B cell (primary cell): ENCODE measurements around the gene HOXB13. TPM values are rescaled to one million over a fixed set of nuclear protein-coding genes. Genes with fewer than 3 reads are reported as not detected.

ENCODE experiments used
- ATAC-seq: fragments of 200-7000 bp; cut with Tn5 transposase; one replicate; pipeline ENCODE4 v1.10.0; 2021; ENCODE audit warnings: low read depth, mild to moderate bottlenecking, moderate number of reproducible peaks, moderate library complexity
- CTCF ChIA-PET: fragments of 350-600 bp; sonication (Branson Sonifier 250); formaldehyde crosslinking; loops from one replicate; lab custom pipeline; 2021; ENCODE audit warnings: antibody characterized with exemption, inconsistent platforms; lab: Charles Lee
- POLR2A ChIA-PET: fragments of 350-600 bp; sonication (Branson Sonifier 250); formaldehyde crosslinking; loops from one replicate; lab custom pipeline; 2021; ENCODE audit warnings: antibody characterized with exemption; lab: Charles Lee
- DNase-seq: peaks from one replicate; pipeline ENCODE4 v3.0.0; 2013
- H2AFZ ChIP-seq: 2 replicates; pipeline ENCODE4 v1.6.1; 2012; ENCODE audit warnings: mild to moderate bottlenecking, low read depth, low read length; ENCODE audit not compliant: insufficient read depth, poor library complexity, severe bottlenecking
- H3K27ac ChIP-seq, 2 donors: 1 replicate in 1 of 2; 2 replicates in 1 of 2; pipeline ENCODE4 v1.5.1; 2012 to 2013; ENCODE audit warnings: low read length in 2 of 2, mild to moderate bottlenecking in 2 of 2, moderate library complexity in 1 of 2
- H3K27me3 ChIP-seq, 4 experiments: fragments of 200-600 bp in 1 of 4; sonication (generic) in 1 of 4; replicated peaks in 1 of 4; 1 replicate in 2 of 4; 2 replicates in 2 of 4; pipeline versions ENCODE4 v1.6.1 to v1.7.0; 2013 to 2016; ENCODE audit warnings: low read length in 3 of 4, mild to moderate bottlenecking in 2 of 4, mixed read lengths in 1 of 4, moderate library complexity in 1 of 4; ENCODE audit not compliant: insufficient read depth in 4 of 4, control insufficient read depth in 3 of 4; ENCODE audit errors: control extremely low read depth in 1 of 4
- H3K36me3 ChIP-seq, 2 experiments: replicated peaks in 1 of 2; 1 replicate in 1 of 2; 2 replicates in 1 of 2; pipeline versions ENCODE4 v1.6.1 to v1.7.1; 2013; ENCODE audit warnings: low read length in 1 of 2; ENCODE audit not compliant: insufficient read depth in 2 of 2, control insufficient read depth in 1 of 2; ENCODE audit errors: control extremely low read depth in 1 of 2, extremely low read depth in 1 of 2
- H3K4me1 ChIP-seq, 2 donors: fragments of 200-600 bp in 1 of 2; sonication (generic) in 1 of 2; 1 replicate in 1 of 2; 2 replicates in 1 of 2; pipeline versions ENCODE4 v1.5.1 to v1.6.1; 2013 to 2017; ENCODE audit warnings: low read length in 2 of 2; ENCODE audit not compliant: control insufficient read depth in 2 of 2, insufficient read depth in 2 of 2
- H3K4me2 ChIP-seq: replicated peaks from 2 replicates; pipeline ENCODE3; 2012; ENCODE audit warnings: mild to moderate bottlenecking, low read depth, low read length; ENCODE audit not compliant: poor library complexity, severe bottlenecking
- H3K4me3 ChIP-seq, 5 experiments: fragments of 200-600 bp in 1 of 5; sonication (generic) in 1 of 5; 1 replicate in 3 of 5; 2 replicates in 2 of 5; pipeline versions ENCODE4 v1.5.1 to v1.7.0; 2011 to 2016; ENCODE audit warnings: low read length in 4 of 5, mild to moderate bottlenecking in 4 of 5, low read depth in 2 of 5, control low read depth in 1 of 5, moderate library complexity in 1 of 5; ENCODE audit not compliant: insufficient read depth in 1 of 5; ENCODE audit errors: control extremely low read depth in 1 of 5, extremely low read depth in 1 of 5
- H3K79me2 ChIP-seq: fragments of 200-600 bp; sonication (generic); one replicate; pipeline ENCODE4 v1.6.0; 2016; ENCODE audit warnings: low read length; ENCODE audit not compliant: control insufficient read depth, insufficient read depth
- H3K9ac ChIP-seq: fragments of 200-600 bp; sonication (generic); 2 replicates; pipeline ENCODE4 v1.6.1; 2017; ENCODE audit warnings: mild to moderate bottlenecking, low read length, moderate library complexity
- H3K9me3 ChIP-seq, 3 donors: one replicate each; pipeline versions ENCODE4 v1.6.1 to v1.7.1; 2013; ENCODE audit warnings: low read length in 2 of 3; ENCODE audit not compliant: control insufficient read depth in 2 of 3, insufficient read depth in 1 of 3; ENCODE audit errors: control extremely low read depth in 1 of 3
- H4K20me1 ChIP-seq: 2 replicates; pipeline ENCODE4 v1.6.0; 2012; ENCODE audit warnings: mild to moderate bottlenecking, low read length; ENCODE audit not compliant: insufficient read depth, control insufficient read depth, poor library complexity, severe bottlenecking
- H3K27ac Mint-ChIP-seq: one replicate; pipeline ENCODE4 v1.8.0; 2021; ENCODE audit warnings: mixed read lengths
- H3K27me3 Mint-ChIP-seq: one replicate; pipeline ENCODE4 v1.8.0; 2021; ENCODE audit warnings: mixed read lengths
- H3K4me1 Mint-ChIP-seq: one replicate; pipeline ENCODE4 v1.8.0; 2021; ENCODE audit warnings: mixed read lengths
- H3K4me3 Mint-ChIP-seq: one replicate; pipeline ENCODE4 v1.8.0; 2021; ENCODE audit warnings: mixed read lengths
- H3K9me3 Mint-ChIP-seq: one replicate; pipeline ENCODE4 v1.8.0; 2022; ENCODE audit warnings: mixed read lengths; ENCODE audit not compliant: insufficient read depth
- CTCF ChIP-seq: fragments of 200-600 bp; IDR thresholded peaks from one replicate; pipeline ENCODE4 v1.8.0; 2022; ENCODE audit warnings: antibody characterized with exemption, mild to moderate bottlenecking
- EZH2 ChIP-seq: IDR thresholded peaks from 2 replicates; pipeline ENCODE4 v1.6.1; 2012; ENCODE audit warnings: borderline replicate concordance, low read depth, mild to moderate bottlenecking, moderate library complexity, low read length; ENCODE audit not compliant: insufficient read depth, poor library complexity, severe bottlenecking
- WGBS: methylation state at CpG from one replicate; pipeline ENCODE4 v1.1.5; 2013; ENCODE audit warnings: missing lambda C conversion rate; ENCODE audit not compliant: insufficient coverage; 5-methylcytosine and 5-hydroxymethylcytosine counted together
- intact Hi-C: fragments of 100-400 bp; cut with micrococcal nuclease; formaldehyde crosslinking; loops from one replicate; pipeline ENCODE4 v1.10.0; 2022
- polyA plus RNA-seq: library from polyadenylated mRNA; depleted of rRNA; stranded (reverse); fragments of >200 nt; gene quantifications from 2 replicates; pipeline ENCODE4 v1.2.3, GENCODE V29; 2012
- total RNA-seq, 2 donors: library from RNA; stranded (reverse); fragments of 120-200 nt in 1 of 2; gene quantifications; 1 replicate in 1 of 2; 2 replicates in 1 of 2; pipeline versions ENCODE4 v1.2.3 to v1.2.4, GENCODE V29; 2013 to 2022

HOXB13 gene
- total and polyA plus RNA-seq, 2 donors (not counting 1 experiment from before 2014, with no cell fraction given), result not detected

GRCh38 chr17:48726114-48726915 is 2.2 kb downstream of the HOXB13 start:
- H3K27me3 Mint-ChIP-seq, result peaks cover 78% of the 10 kb centered on the region
- Histone ChIP-seq H3K9ac (no peak overlapping the region), H2AFZ (no peak overlapping the region), H3K27me3 (peaks cover 0 to 96% (median 84%) of the 10 kb centered on the region in 4 experiments), H3K36me3 (no peaks in the 10 kb centered on the region), H3K9me3 (peaks cover 2 to 69% (median 2%) of the 10 kb centered on the region in 3 donors), H3K79me2 (no peaks in the 10 kb centered on the region), H3K4me1 (peaks cover 48 to 74% of the 10 kb centered on the region in 2 donors), H3K27ac (no peak overlapping the region), H3K4me2 (no peak overlapping the region), H4K20me1 (no peaks in the 10 kb centered on the region), H3K4me3 (no peak overlapping the region)
- DNase-seq, result peak; percentile 35
- intact Hi-C loops, result loop anchor here (5.0 to 10.0 kb wide), 2 partner anchors 129 to 268 kb away; partner anchors contain the start of gene IGF2BP1
- WGBS, result 19% methylated on average over 13 of the region's 20 CpGs
- H3K4me3 Mint-ChIP-seq, result no peak overlapping the region
- ChIA-PET POLR2A (no interaction called here), CTCF (interaction anchor here (0.9 to 1.6 kb wide), 5 partner anchors 9 to 152 kb away, joined by 3 to 4 read pairs (median 3); no protein-coding TSS in a partner anchor)
- peak overlapping the region; percentile 15 for H3K27ac Mint-ChIP-seq
- H3K4me1 Mint-ChIP-seq, result peaks cover 31% of the 10 kb centered on the region
- ATAC-seq, result no peak
- TF ChIP-seq EZH2 (no peak), CTCF (no peak)
- H3K9me3 Mint-ChIP-seq, result no peaks in the 10 kb centered on the region
